Hepatocyte (in vitro differentiated cells): ENCODE measurements around the gene EGLN1. TPM values are rescaled to one million over a fixed set of nuclear protein-coding genes. Genes with fewer than 3 reads are reported as not detected.
A peak's percentile ranks its signal among the peaks of the same experiment; 100 is the strongest.
"Not testable (repeated sequence)": the region's sequence is repeated elsewhere in the genome, so short reads cannot be mapped to it uniquely, and the experiment has no call there.

Source experiments
- DNase-seq: peaks from one replicate; pipeline ENCODE4 v3.0.0-alpha.2; 2016; ENCODE audit warnings: low spot score
- H2AFZ ChIP-seq: fragments of 200-600 bp; sonication (generic); 2 replicates; pipeline ENCODE4 v1.6.0; 2016; ENCODE audit warnings: antibody characterized with exemption, mild to moderate bottlenecking
- H3K27ac ChIP-seq: fragments of 200-600 bp; sonication (generic); 2 replicates; pipeline ENCODE4 v1.5.1; 2016; ENCODE audit warnings: mild to moderate bottlenecking
- H3K27me3 ChIP-seq: fragments of 200-600 bp; sonication (generic); 2 replicates; pipeline ENCODE4 v1.6.1; 2016
- H3K36me3 ChIP-seq: fragments of 200-600 bp; sonication (generic); replicated peaks from 2 replicates; pipeline ENCODE4 v1.5.1; 2016; ENCODE audit warnings: low read depth; ENCODE audit not compliant: insufficient read depth
- H3K4me1 ChIP-seq: fragments of 200-600 bp; sonication (generic); 2 replicates; pipeline ENCODE4 v1.5.1; 2016; ENCODE audit warnings: mild to moderate bottlenecking, moderate library complexity; ENCODE audit not compliant: insufficient read depth
- H3K4me2 ChIP-seq: fragments of 200-600 bp; sonication (generic); 2 replicates; pipeline ENCODE4 v1.6.0; 2016
- H3K4me3 ChIP-seq: fragments of 200-600 bp; sonication (generic); 2 replicates; pipeline ENCODE4 v1.5.1; 2016; ENCODE audit warnings: mild to moderate bottlenecking
- H3K79me2 ChIP-seq: fragments of 200-600 bp; sonication (generic); 2 replicates; pipeline ENCODE4 v1.6.0; 2017; ENCODE audit warnings: mild to moderate bottlenecking
- H3K9me2 ChIP-seq: fragments of 200-600 bp; sonication (generic); replicated peaks from 2 replicates; pipeline ENCODE4 v1.6.0; 2017; ENCODE audit warnings: mild to moderate bottlenecking; ENCODE audit not compliant: insufficient read depth
- H3K9me3 ChIP-seq: fragments of 200-600 bp; sonication (generic); 2 replicates; pipeline ENCODE4 v1.5.1; 2016; ENCODE audit warnings: low read depth, mild to moderate bottlenecking
- H4K20me1 ChIP-seq: fragments of 200-600 bp; sonication (generic); 2 replicates; pipeline ENCODE4 v1.6.0; 2016; ENCODE audit warnings: mild to moderate bottlenecking; ENCODE audit not compliant: insufficient read depth, poor library complexity, severe bottlenecking
- EZH2 ChIP-seq: fragments of 200-600 bp; sonication (generic); IDR thresholded peaks from 2 replicates; pipeline ENCODE4 v1.6.1; 2016; ENCODE audit warnings: antibody characterized with exemption, mild to moderate bottlenecking, borderline replicate concordance
- EZH2phosphoT487 ChIP-seq: fragments of 200-600 bp; sonication (generic); IDR thresholded peaks from one replicate; pipeline ENCODE4 v1.6.1; 2018; ENCODE audit warnings: antibody characterized with exemption, mild to moderate bottlenecking, low read depth, moderate library complexity; ENCODE audit not compliant: unreplicated experiment, severe bottlenecking
- WGBS: methylation state at CpG from one replicate; pipeline ENCODE4 v1.1.6; 2016; ENCODE audit warnings: low lambda C conversion rate; ENCODE audit errors: missing lambda C conversion rate; 5-methylcytosine and 5-hydroxymethylcytosine counted together
- polyA plus RNA-seq: library from polyadenylated mRNA; unstranded; fragments of >200 nt; fragmentation: Nextera tagmentation; extraction: Ambion mirVana; gene quantifications from 2 replicates; pipeline ENCODE4 v1.2.1, GENCODE V29; 2016
- total RNA-seq: library from RNA; depleted of rRNA; stranded (reverse); fragments of >200 nt; gene quantifications from 2 replicates; pipeline ENCODE4 v1.2.3, GENCODE V29; 2014
- TF ChIP-seq, protein P1 (sequence below): fragments of 200-600 bp; sonication (generic); IDR thresholded peaks from 2 replicates; pipeline ENCODE4 v1.5.1; 2016; ENCODE audit warnings: antibody characterized with exemption, mild to moderate bottlenecking; ENCODE audit not compliant: poor library complexity

EGLN1 gene
- total RNA-seq (31.4 and 36.5 TPM in 2 replicates), polyA plus RNA-seq (18.3 and 20.5 TPM in 2 replicates)

GRCh38 chr1:231421971-231422797, at the start of gene EGLN1:
Gene EGLN1, minus strand, starts transcription at chr1:231422287. Its CDS starts 399 bp downstream, at chr1:231421888.
- peaks cover 37% of the 10 kb centered on the region for H4K20me1 ChIP-seq
- no peaks in the 10 kb centered on the region for H3K36me3 ChIP-seq
- H3K4me1 ChIP-seq = peaks cover 27% of the 10 kb centered on the region
- peak within 1 kb of the TSS; percentile 84 for H3K4me2 ChIP-seq
- WGBS = 1% methylated on average over 62 of the region's 104 CpGs
- H3K9me2 ChIP-seq = no peaks in the 10 kb centered on the region
- peak within 1 kb of the TSS; percentile 95 for H3K27ac ChIP-seq
- H3K79me2 ChIP-seq = peaks cover 40% of the 10 kb centered on the region
- DNase-seq = peak; percentile 93
- H3K9me3 ChIP-seq = no peaks in the 10 kb centered on the region
- peak within 1 kb of the TSS; percentile 62 for H2AFZ ChIP-seq
- peak within 1 kb of the TSS; percentile 43 for H3K4me3 ChIP-seq
- TF ChIP-seq, protein P1, sequence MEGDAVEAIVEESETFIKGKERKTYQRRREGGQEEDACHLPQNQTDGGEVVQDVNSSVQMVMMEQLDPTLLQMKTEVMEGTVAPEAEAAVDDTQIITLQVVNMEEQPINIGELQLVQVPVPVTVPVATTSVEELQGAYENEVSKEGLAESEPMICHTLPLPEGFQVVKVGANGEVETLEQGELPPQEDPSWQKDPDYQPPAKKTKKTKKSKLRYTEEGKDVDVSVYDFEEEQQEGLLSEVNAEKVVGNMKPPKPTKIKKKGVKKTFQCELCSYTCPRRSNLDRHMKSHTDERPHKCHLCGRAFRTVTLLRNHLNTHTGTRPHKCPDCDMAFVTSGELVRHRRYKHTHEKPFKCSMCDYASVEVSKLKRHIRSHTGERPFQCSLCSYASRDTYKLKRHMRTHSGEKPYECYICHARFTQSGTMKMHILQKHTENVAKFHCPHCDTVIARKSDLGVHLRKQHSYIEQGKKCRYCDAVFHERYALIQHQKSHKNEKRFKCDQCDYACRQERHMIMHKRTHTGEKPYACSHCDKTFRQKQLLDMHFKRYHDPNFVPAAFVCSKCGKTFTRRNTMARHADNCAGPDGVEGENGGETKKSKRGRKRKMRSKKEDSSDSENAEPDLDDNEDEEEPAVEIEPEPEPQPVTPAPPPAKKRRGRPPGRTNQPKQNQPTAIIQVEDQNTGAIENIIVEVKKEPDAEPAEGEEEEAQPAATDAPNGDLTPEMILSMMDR = peak; percentile 45
- TF ChIP-seq EZH2phosphoT487 = no peak
- TF ChIP-seq EZH2 = no peak
- no peaks in the 10 kb centered on the region for H3K27me3 ChIP-seq

DNA sequence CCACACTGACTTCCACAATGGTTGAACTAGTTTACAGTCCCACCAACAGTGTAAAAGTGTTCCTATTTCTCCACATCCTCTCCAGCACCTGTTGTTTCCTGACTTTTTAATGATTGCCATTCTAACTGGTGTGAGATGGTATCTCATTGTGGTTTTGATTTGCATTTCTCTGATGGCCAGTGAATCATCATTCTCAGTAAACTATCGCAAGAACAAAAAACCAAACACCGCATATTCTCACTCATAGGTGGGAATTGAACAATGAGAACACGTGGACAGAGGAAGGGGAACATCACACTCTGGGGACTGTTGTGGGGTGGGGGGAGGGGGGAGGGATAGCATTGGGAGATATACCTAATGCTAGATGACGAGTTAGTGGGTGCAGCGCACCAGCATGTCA, 49.4 kb upstream of the EGLN1 start:
- DNase-seq, H3K36me3 ChIP-seq, H3K9me2 ChIP-seq, H3K4me1 ChIP-seq, H3K9me3 ChIP-seq, H3K27ac ChIP-seq, H4K20me1 ChIP-seq, H3K27me3 ChIP-seq, H2AFZ ChIP-seq, H3K79me2 ChIP-seq, H3K4me2 ChIP-seq, H3K4me3 ChIP-seq: not testable (repeated sequence)
- 92% methylated on average over 2 of the region's 5 CpGs for WGBS

DNA sequence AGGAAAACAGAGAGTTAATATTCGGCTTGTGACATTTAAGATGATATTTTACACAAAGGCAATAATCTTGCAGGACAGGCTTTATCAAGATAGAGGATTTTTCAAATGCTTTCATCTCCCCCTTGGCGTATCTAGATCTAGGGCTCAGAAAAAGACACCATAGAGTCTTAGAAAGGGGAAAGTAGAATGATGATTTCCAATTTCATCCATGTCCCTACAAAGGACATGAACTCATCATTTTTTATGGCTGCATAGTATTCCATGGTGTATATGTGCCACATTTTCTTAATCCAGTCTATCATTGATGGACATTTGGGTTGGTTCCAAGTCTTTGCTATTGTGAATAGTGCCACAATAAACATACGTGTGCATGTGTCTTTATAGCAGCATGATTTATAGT, 48.9 kb upstream of the EGLN1 start:
- not testable (repeated sequence) for H3K4me1 ChIP-seq, H3K79me2 ChIP-seq, DNase-seq, H3K4me2 ChIP-seq, H3K27me3 ChIP-seq, H3K27ac ChIP-seq, H3K36me3 ChIP-seq, H3K4me3 ChIP-seq, H4K20me1 ChIP-seq, H2AFZ ChIP-seq, H3K9me3 ChIP-seq, H3K9me2 ChIP-seq
- 94% methylated on average over 2 of the region's 3 CpGs for WGBS

DNA sequence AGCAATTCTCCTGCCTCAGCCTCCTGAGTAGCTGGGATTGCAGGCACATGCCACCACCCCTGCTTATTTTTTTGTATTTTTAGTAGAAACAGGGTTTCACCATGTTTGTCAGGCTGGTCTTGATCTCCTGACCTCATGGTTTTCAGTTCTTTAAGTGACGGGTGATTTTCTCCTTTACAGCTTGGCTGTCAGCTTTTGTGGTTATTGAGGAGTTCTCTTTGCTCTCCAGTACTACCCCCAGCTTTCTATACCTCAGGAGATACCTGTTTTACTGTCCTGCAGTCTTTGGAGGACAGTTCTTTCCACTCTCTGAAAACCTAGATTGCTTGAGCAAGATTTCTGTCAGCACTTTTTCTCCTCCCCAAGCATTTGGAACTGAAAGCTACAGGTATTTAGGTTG, 45.9 kb upstream of the EGLN1 start:
- no peak for DNase-seq
- Histone ChIP-seq H3K79me2 (no peaks in the 10 kb centered on the region), H3K9me2 (no peaks in the 10 kb centered on the region), H3K4me2 (no peak overlapping the region), H3K27ac (no peak overlapping the region), H3K9me3 (no peaks in the 10 kb centered on the region), H3K4me3 (no peak overlapping the region), H3K36me3 (no peaks in the 10 kb centered on the region), H3K4me1 (no peaks in the 10 kb centered on the region), H4K20me1 (no peaks in the 10 kb centered on the region), H3K27me3 (no peaks in the 10 kb centered on the region), H2AFZ (no peak overlapping the region)
- TF ChIP-seq, protein P1 = no peak
- TF ChIP-seq EZH2phosphoT487 = no peak
- TF ChIP-seq EZH2 = no peak
- WGBS = 82% methylated on average over 1 of the region's 1 CpG
